ENCODE data around the gene HES1. TPM values are rescaled to one million over a fixed set of nuclear protein-coding genes. Genes with fewer than 3 reads are reported as not detected.
"Not testable (repeated sequence)": the region's sequence is repeated elsewhere in the genome, so short reads cannot be mapped to it uniquely, and the experiment has no call there.

Gene HES1
- total RNA-seq, 6 experiments from 2014 or later, result 12.9 to 40.3 (median 23.4) TPM

GRCh38 chr3:194087995-194088855 is 47.7 kb upstream of the HES1 start:
- WGBS (ENCODE audit: insufficient coverage, low coverage, low lambda C conversion rate, missing lambda C conversion rate), result 84% methylated on average over 5 of the region's 11 CpGs
- no peak for TF ChIP-seq CTCF (IDR thresholded peaks at IDR 0.05)
- TF ChIP-seq POLR2A (IDR thresholded peaks at IDR 0.05), result no peak
- intact Hi-C loops (cut with DNase I), result loop anchor here in 1 of 2 donors (5.0 kb wide), 1 partner anchor 44 kb away; no protein-coding TSS in a partner anchor
- Histone ChIP-seq H3K27me3 (no peaks in the 10 kb centered on the region), H3K4me1 (peaks cover 0 to 8% (median 2%) of the 10 kb centered on the region in 4 donors), H3K4me3 (no peak overlapping the region), H3K27ac (peak overlapping the region in 1 of 3 donors; percentile 53), H3K36me3 (no peaks in the 10 kb centered on the region), H3K9me3 (no peaks in the 10 kb centered on the region)
- DNase-seq (peak in 1 of 3 donors; percentile 41), ATAC-seq (peak in 1 of 4 donors; percentile 25)

GRCh38 chr3:194089357-194090177 is 46.4 kb upstream of the HES1 start:
- TF ChIP-seq CTCF (IDR thresholded peaks at IDR 0.05) (no peak), POLR2A (IDR thresholded peaks at IDR 0.05) (peak; percentile 38)
- intact Hi-C loops (cut with DNase I), result loop anchor here in 1 of 2 donors (5.0 kb wide), 1 partner anchor 43 kb away; no protein-coding TSS in a partner anchor
- Histone ChIP-seq H3K27me3 (no peaks in the 10 kb centered on the region), H3K4me3 (no peak overlapping the region), H3K4me1 (peaks cover 0 to 8% (median 2%) of the 10 kb centered on the region in 4 donors), H3K27ac (peak overlapping the region in 2 of 3 donors; percentile 44 to 53), H3K9me3 (no peaks in the 10 kb centered on the region), H3K36me3 (no peaks in the 10 kb centered on the region)
- WGBS (ENCODE audit: insufficient coverage, low coverage, low lambda C conversion rate, missing lambda C conversion rate), result 18% methylated on average over 13 of the region's 18 CpGs
- peak; percentile 76 to 91 (median 86) for DNase-seq
- peak; percentile 79 to 92 (median 90) for ATAC-seq

- 95% methylated on average over 10 of the region's 10 CpGs for WGBS (ENCODE audit: insufficient coverage, low coverage, low lambda C conversion rate, missing lambda C conversion rate)
- peak overlapping the region in 1 of 3 donors; percentile 44 for H3K27ac ChIP-seq
- intact Hi-C loops (cut with DNase I), result not testable (repeated sequence)
Measured at GRCh38 chr3:194090178-194090555, 45.8 kb upstream of the HES1 start.

GRCh38 chr3:194090716-194091115 is 45.2 kb upstream of the HES1 start:
- WGBS (ENCODE audit: insufficient coverage, low coverage, low lambda C conversion rate, missing lambda C conversion rate), result no CpG with 5 or more reads among the region's 8 CpGs
- Histone ChIP-seq H3K27me3 (no peaks in the 10 kb centered on the region), H3K27ac (no peak overlapping the region), H3K36me3 (no peaks in the 10 kb centered on the region), H3K9me3 (no peaks in the 10 kb centered on the region), H3K4me3 (no peak overlapping the region), H3K4me1 (peaks cover 0 to 16% (median 2%) of the 10 kb centered on the region in 4 donors)
- intact Hi-C loops (cut with DNase I), result no loop called here
- ATAC-seq (no peak), DNase-seq (no peak)
- TF ChIP-seq POLR2A (IDR thresholded peaks at IDR 0.05), result no peak
- TF ChIP-seq CTCF (IDR thresholded peaks at IDR 0.05), result no peak

More at GRCh38 chr3:194090178-194090555, 45.8 kb upstream of the HES1 start:
- H3K4me1 ChIP-seq, result peaks cover 0 to 10% (median 2%) of the 10 kb centered on the region in 4 donors
- not testable (repeated sequence) for H3K27me3 ChIP-seq, ATAC-seq, H3K9me3 ChIP-seq, H3K4me3 ChIP-seq, DNase-seq, H3K36me3 ChIP-seq

Measured in right lobe of liver (tissue), 6 donors.